ENCODE results near the gene CDAN1. TPM values are rescaled to one million over a fixed set of nuclear protein-coding genes. Genes with fewer than 3 reads are reported as not detected.

The CDAN1 gene
- total and polyA plus RNA-seq, 7 donors, result 3.7 to 7.9 (median 5.2) TPM

- Histone ChIP-seq H3K4me3 (no peak overlapping the region), H3K36me3 (ENCODE audit: insufficient read depth in 1 of 2, low read depth in 1 of 2) (peaks cover 3 to 100% of the 10 kb centered on the region in 2 donors), H3K4me1 (no peaks in the 10 kb centered on the region), H3K27ac (no peak overlapping the region), H3K9me3 (no peaks in the 10 kb centered on the region), H3K27me3 (ENCODE audit: insufficient read depth in 3 of 3, low read length in 2 of 3) (no peaks in the 10 kb centered on the region)
- TF ChIP-seq CTCF (IDR thresholded peaks at IDR 0.05), result no peak
- 54 to 67% (median 63%) methylated on average over 5 of the region's 5 CpGs for WGBS, 3 donors
- DNase-seq, result no peak
- intact Hi-C loops (cut with DNase I), result no loop called here
- ATAC-seq, result peak in 1 of 4 donors; percentile 29
Observed at GRCh38 chr15:42728560-42728959, 8.4 kb downstream of the CDAN1 start.

- ATAC-seq, result no peak
- no peaks in the 10 kb centered on the region for H3K4me1 ChIP-seq
- no peaks in the 10 kb centered on the region for H3K27me3 ChIP-seq (ENCODE audit: insufficient read depth in 3 of 3, low read length in 2 of 3)
- H3K36me3 ChIP-seq (ENCODE audit: insufficient read depth in 1 of 2, low read depth in 1 of 2), result peaks cover 3 to 100% of the 10 kb centered on the region in 2 donors
- WGBS, 3 donors, result 73 to 80% (median 79%) methylated on average over 13 of the region's 13 CpGs
- H3K4me3 ChIP-seq, result no peak overlapping the region
- intact Hi-C loops (cut with DNase I), result no loop called here
- H3K9me3 ChIP-seq, result no peaks in the 10 kb centered on the region
- no peak for TF ChIP-seq CTCF (IDR thresholded peaks at IDR 0.05)
- DNase-seq, result no peak
- no peak overlapping the region for H3K27ac ChIP-seq
Observed at GRCh38 chr15:42727750-42728381, 9.1 kb downstream of the CDAN1 start.

GRCh38 chr15:42726114-42726513, 10.8 kb downstream of the CDAN1 start:
- Histone ChIP-seq H3K4me3 (no peak overlapping the region), H3K9me3 (no peaks in the 10 kb centered on the region), H3K36me3 (ENCODE audit: insufficient read depth in 1 of 2, low read depth in 1 of 2) (peaks cover 0 to 100% of the 10 kb centered on the region in 2 donors), H3K27ac (no peak overlapping the region), H3K27me3 (ENCODE audit: insufficient read depth in 3 of 3, low read length in 2 of 3) (no peaks in the 10 kb centered on the region), H3K4me1 (no peaks in the 10 kb centered on the region)
- ATAC-seq (no peak), DNase-seq (no peak)
- WGBS, 3 donors, result 78 to 85% (median 81%) methylated on average over 11 of the region's 11 CpGs
- no peak for TF ChIP-seq CTCF (IDR thresholded peaks at IDR 0.05)
- intact Hi-C loops (cut with DNase I), result no loop called here

- intact Hi-C loops (cut with DNase I), result no loop called here
- 80 to 82% (median 81%) methylated on average over 12 of the region's 12 CpGs for WGBS, 3 donors
- ATAC-seq (no peak), DNase-seq (no peak)
- Histone ChIP-seq H3K9me3 (no peaks in the 10 kb centered on the region), H3K27ac (no peak overlapping the region), H3K36me3 (ENCODE audit: insufficient read depth in 1 of 2, low read depth in 1 of 2) (peaks cover 0 to 100% of the 10 kb centered on the region in 2 donors), H3K27me3 (ENCODE audit: insufficient read depth in 3 of 3, low read length in 2 of 3) (no peaks in the 10 kb centered on the region), H3K4me1 (no peaks in the 10 kb centered on the region), H3K4me3 (no peak overlapping the region)
- TF ChIP-seq CTCF (IDR thresholded peaks at IDR 0.05), result no peak
Observed at GRCh38 chr15:42725331-42725903, 11.5 kb downstream of the CDAN1 start.
